HUES48 (cell line): Measurements from ENCODE around the gene HSD17B11.
"Not testable (repeated sequence)": the region's sequence is repeated elsewhere in the genome, so short reads cannot be mapped to it uniquely, and the experiment has no call there.

Experiments used
- H3K27ac ChIP-seq: one replicate; pipeline ENCODE4 v1.7.0; 2013; ENCODE audit warnings: low read depth, low read length, inconsistent platforms
- H3K27me3 ChIP-seq: 2 replicates; pipeline ENCODE4 v1.6.1; 2013; ENCODE audit warnings: mild to moderate bottlenecking, low read length; ENCODE audit not compliant: control insufficient read depth, insufficient read depth
- H3K36me3 ChIP-seq: 2 replicates; pipeline ENCODE4 v1.6.1; 2013; ENCODE audit warnings: low read length; ENCODE audit not compliant: control insufficient read depth, insufficient read depth
- H3K4me1 ChIP-seq: 2 replicates; pipeline ENCODE4 v1.6.1; 2013; ENCODE audit warnings: mild to moderate bottlenecking, low read length; ENCODE audit not compliant: control insufficient read depth, insufficient read depth
- H3K4me3 ChIP-seq: 2 replicates; pipeline ENCODE4 v1.5.1; 2013; ENCODE audit warnings: mild to moderate bottlenecking, low read depth, low read length
- H3K9ac ChIP-seq: 2 replicates; pipeline ENCODE4 v1.6.1; 2013; ENCODE audit warnings: mild to moderate bottlenecking, low read depth, low read length, moderate library complexity
- H3K9me3 ChIP-seq: 2 replicates; pipeline ENCODE4 v1.6.1; 2013; ENCODE audit warnings: low read length; ENCODE audit not compliant: control insufficient read depth, insufficient read depth

Gene HSD17B11

DNA sequence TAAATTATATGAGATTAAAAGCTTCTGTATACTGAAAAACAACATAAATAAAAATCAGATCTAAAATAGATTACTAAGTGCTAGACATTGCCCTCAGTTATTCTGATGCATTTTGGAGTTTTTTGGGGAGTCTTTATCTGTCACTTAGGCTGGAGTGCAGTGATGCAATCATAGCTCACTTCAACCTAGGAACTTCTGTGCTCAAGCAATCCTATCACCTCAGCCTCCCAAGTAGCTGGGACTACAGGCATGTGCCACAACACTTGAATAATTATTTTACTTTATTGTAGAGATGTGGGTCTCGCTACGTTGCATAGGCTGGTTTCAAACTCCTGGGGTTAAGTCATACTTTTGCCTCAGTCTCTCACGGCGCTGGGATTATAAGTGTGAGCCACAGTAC, 31.7 kb downstream of the HSD17B11 start:
- H3K4me1 ChIP-seq, result 0 out of 2 replicates have a peak, but pooled peaks cover 14% of the 10 kb centered on the region
- no peak overlapping the region for H3K4me3 ChIP-seq
- H3K9ac ChIP-seq, result no peak overlapping the region
- H3K36me3 ChIP-seq, result no peaks in the 10 kb centered on the region
- H3K27me3 ChIP-seq, result no peaks in the 10 kb centered on the region
- no peaks in the 10 kb centered on the region for H3K9me3 ChIP-seq
- H3K27ac ChIP-seq, result no peak overlapping the region

DNA sequence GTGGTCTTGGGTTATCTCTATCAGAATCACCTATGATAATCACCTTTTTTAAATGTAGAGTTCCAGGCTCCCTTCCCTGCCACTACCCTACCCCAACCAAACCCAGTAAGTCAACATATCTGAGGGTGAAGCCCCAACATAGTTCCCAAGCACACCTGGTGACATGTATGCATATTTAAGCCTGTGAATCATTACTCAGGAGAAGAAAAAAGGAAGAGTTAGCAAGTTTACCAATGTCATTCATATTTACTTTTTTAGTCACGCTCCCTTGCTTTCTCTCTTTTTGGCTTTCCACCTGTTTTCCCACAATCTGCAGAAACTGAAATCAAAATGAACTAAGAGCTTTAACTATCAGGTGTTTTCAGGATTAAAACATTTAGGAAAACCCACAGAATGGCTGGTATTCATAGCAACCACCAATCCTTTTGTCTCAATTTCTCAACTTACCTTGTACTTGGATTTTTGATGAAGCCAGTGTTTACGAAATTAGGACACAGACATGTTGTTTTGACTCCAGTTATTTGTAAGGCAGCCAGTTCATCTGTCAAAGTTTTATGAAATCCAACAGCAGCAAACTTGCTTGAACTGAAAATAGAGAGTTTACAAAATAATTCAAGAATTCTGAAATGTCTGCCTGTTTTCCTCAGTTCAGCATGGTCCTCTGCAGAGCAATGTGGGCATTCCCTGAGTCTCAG, 34.0 kb downstream of the HSD17B11 start:
- H3K4me1 ChIP-seq, result 0 out of 2 replicates have a peak, but pooled peaks cover 5% of the 10 kb centered on the region
- H3K9me3 ChIP-seq, result no peaks in the 10 kb centered on the region
- H3K27ac ChIP-seq, result peak overlapping the region; percentile 73
- H3K9ac ChIP-seq, result no peak overlapping the region
- no peak overlapping the region for H3K4me3 ChIP-seq
- H3K27me3 ChIP-seq, result no peaks in the 10 kb centered on the region
- H3K36me3 ChIP-seq, result no peaks in the 10 kb centered on the region

DNA sequence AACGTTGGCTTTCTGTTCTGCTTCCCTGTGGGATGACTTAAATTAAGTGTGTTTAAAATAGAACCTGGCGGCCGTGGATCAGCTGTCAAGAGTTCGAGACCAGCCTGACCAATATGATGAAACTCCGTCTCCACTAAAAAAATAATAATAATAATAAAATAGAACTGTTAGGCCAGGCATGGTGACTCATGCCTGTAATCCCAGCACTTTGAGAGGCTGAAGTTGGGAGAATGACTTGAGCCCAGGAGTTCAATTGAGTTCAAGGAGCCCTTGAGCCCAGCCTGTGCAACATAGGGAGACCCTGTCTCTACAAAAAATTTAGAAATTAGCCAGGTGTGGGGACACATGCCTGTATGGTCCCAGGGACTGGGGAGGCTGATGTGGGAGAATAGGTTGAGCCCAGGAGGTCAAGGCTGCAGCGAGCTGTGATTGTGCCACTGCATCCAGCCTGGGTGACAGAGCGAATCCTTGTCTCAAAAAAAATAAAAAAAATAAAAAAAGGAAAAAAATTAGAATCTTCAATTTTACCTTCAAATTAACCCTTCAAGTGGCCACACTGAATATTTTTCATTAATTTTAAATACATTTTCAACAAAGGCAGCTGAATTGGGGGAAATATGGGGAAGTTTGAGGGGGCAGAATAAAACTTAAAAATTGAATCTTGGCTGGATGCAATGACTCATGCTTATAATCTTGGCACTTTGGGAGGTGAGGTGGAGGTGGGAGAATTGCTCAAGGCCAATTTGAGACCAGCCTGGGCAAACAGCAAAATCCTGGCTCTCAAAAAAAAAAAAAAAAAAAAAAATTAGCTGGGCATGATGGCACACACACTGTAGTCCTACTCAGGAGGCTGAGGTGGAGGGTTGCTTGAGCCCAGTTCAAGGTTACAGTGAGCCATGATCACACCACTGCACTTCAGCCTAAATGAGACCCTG, 36.6 kb downstream of the HSD17B11 start:
- no peak overlapping the region for H3K27ac ChIP-seq

DNA sequence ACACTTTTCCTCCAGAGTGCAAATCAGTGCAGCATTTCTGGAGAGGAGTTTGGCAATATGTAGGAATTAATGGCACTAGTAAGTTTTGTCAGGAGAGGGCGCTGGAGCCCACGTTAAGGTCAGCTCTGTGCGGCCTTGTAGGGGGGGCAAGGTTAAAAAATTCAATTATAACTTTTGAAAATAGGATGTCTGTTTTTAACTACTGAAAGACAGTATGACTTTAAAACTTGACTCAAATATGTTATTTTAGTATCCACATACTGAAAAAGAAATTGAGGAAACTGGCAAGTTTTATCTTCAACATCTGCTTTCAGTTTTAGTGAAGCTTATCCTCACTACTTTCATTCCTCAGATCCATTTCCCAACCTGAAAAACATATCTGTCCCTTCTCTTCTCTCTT, 37.4 kb downstream of the HSD17B11 start:
- Histone ChIP-seq H3K4me1 (0 out of 2 replicates have a peak, but pooled peaks cover 5% of the 10 kb centered on the region), H3K36me3 (no peaks in the 10 kb centered on the region), H3K9ac (no peak overlapping the region), H3K27me3 (no peaks in the 10 kb centered on the region), H3K4me3 (no peak overlapping the region), H3K9me3 (no peaks in the 10 kb centered on the region), H3K27ac (no peak overlapping the region)

More for the DNA sequence above, 36.6 kb downstream of the HSD17B11 start:
- Histone ChIP-seq H3K27me3 (no peaks in the 10 kb centered on the region), H3K36me3 (no peaks in the 10 kb centered on the region), H3K9ac (no peak overlapping the region), H3K9me3 (no peaks in the 10 kb centered on the region), H3K4me3 (no peak overlapping the region), H3K4me1 (0 out of 2 replicates have a peak, but pooled peaks cover 5% of the 10 kb centered on the region)

DNA sequence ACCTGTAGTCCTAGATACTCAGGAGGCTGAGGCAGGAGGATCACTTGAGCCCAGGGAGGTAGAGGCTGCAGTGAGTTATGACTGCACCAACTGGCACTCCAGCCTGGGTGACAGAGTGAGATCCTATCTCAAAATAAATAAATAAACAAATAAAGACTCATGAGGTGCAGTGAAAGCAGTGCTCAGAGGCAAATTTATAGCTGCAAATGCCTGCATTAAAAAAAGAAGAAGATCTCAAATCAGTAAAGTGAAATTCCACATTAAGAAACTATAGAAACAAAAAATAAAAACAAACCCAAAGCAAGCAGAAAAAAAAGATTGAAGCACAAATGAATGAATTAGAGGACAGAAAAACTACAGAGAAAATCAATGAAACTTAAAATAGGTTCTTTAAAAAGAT, 45.8 kb downstream of the HSD17B11 start:
- Histone ChIP-seq H3K9me3 (no peaks in the 10 kb centered on the region), H3K27ac (no peak overlapping the region), H3K4me1 (no peaks in the 10 kb centered on the region), H3K9ac (no peak overlapping the region), H3K27me3 (no peaks in the 10 kb centered on the region), H3K36me3 (peaks cover 6% of the 10 kb centered on the region; the same call in 1 of the 2 replicates), H3K4me3 (no peak overlapping the region)

DNA sequence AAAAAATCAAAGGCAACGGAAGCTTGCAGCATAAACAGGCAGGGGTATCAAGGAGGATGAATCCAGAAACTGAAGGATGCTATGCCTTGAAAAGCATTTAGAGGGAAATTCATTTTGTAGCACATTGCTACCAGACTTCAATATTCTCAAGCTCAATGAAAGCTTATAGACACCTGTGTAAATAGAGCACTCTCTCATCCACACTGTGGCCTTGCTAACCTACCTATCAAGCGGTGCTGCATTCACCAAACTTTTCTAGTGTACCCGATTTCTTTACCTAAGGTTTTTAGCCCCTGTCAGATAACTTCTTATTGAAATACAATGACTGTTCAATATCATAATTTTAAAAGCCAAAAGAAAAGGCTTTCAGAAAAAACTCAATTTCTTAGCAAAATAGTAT, 48.1 kb downstream of the HSD17B11 start:
- peaks cover 6% of the 10 kb centered on the region; the same call in 1 of the 2 replicates for H3K36me3 ChIP-seq

DNA sequence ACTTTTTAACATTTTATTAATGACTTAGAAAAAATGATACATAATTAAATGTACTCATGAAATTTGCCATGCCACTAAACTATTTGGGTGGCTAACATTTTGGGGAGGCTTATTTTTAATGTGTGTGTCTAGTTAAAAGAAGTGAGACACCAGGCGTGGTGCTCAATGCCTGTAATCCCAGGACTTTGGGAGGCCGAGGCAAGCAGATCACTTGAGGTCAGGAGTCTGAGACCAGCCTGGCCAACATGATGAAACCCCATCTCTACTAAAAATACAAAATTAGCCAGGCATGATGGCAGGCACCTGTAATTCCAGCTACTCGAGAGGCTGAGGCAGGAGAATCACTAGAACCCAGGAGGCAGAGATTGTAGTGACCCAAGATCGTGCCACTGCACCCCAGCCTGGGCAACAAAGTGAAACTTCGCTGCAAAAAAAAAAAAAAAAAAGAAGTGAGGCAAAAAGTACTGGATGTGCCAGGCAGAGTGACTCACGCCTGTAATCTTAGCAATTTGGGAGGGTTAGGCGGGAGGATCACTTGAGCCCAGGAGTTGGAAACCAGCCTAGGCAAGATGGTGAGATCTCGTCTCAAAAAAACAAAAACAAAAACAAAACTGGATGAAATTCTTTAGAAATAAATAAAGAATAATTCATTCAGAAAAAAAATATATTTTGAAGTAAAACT, 48.9 kb downstream of the HSD17B11 start:
- not testable (repeated sequence) for H3K9ac ChIP-seq, H3K4me3 ChIP-seq, H3K27ac ChIP-seq, H3K27me3 ChIP-seq, H3K9me3 ChIP-seq, H3K4me1 ChIP-seq, H3K36me3 ChIP-seq

More for the DNA sequence above, 48.1 kb downstream of the HSD17B11 start:
- H3K4me3 ChIP-seq, result no peak overlapping the region
- H3K9ac ChIP-seq, result no peak overlapping the region
- H3K4me1 ChIP-seq, result no peaks in the 10 kb centered on the region
- H3K9me3 ChIP-seq, result no peaks in the 10 kb centered on the region
- no peak overlapping the region for H3K27ac ChIP-seq
- no peaks in the 10 kb centered on the region for H3K27me3 ChIP-seq

DNA sequence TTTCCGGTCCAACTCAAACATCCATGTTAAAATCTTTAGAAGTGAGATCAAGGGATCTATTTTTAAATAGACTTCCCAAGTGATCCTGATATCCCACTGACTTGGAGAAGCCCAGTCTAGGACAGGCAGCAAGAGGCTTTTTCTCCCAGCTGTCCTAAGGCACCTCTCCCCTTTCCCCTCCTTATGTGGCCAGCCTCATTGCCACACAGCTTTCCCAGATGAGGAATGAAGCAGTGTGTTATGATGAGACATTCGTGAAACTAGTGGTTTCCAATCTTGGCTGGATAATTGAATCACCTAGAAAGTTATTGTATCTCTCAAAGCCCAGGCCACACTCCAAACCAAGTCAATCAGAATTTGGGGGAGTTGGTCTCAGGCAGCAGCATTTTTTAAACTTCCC, 51.5 kb downstream of the HSD17B11 start:
- Histone ChIP-seq H3K9ac (no peak overlapping the region), H3K27ac (no peak overlapping the region), H3K9me3 (no peaks in the 10 kb centered on the region), H3K4me1 (no peaks in the 10 kb centered on the region), H3K4me3 (no peak overlapping the region), H3K27me3 (no peaks in the 10 kb centered on the region), H3K36me3 (0 out of 2 replicates have a peak, but pooled peaks cover 6% of the 10 kb centered on the region)

DNA sequence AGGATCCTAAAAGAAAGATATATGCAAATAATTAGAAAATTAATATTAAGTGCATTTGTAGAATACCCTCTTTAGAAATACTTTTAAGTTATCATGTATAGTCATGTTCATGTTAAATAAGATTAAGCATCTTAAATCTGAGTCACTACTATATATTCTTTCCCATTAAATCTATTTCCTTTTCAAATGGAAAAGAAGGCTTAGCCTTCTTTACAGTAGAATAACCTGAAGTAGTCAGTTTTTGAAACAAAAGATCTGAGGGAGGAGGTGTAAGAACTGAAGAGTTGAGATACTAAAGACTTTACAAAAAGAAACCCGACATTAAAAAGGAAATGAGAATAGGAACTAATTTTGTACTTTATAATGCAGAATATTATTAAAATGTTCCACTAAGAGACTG, 53.6 kb downstream of the HSD17B11 start:
- no peak overlapping the region for H3K4me3 ChIP-seq
- H3K4me1 ChIP-seq, result no peaks in the 10 kb centered on the region
- H3K9me3 ChIP-seq, result 0 out of 2 replicates have a peak, but pooled peaks cover 7% of the 10 kb centered on the region
- no peak overlapping the region for H3K9ac ChIP-seq
- 0 out of 2 replicates have a peak, but pooled peaks cover 6% of the 10 kb centered on the region for H3K36me3 ChIP-seq
- H3K27me3 ChIP-seq, result no peaks in the 10 kb centered on the region
- H3K27ac ChIP-seq, result no peak overlapping the region

DNA sequence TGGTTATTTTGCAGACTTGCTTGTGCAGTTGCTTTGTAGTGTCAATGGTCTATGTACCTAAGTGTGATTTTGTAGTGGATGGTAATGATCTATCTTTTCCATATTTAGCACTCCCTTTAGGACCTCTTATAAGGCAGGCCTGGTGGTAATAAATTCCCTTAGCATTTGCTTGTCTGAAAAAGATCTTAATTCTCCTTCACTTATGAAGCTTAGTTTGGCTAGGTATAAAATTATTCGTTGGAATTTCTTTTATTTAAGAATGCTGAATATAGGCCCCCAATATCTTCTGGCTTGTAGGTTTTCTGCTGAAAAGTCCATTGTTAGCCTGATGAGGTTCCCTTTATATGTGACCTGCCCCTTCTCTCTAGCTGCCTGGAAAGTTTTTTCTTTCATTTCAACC, 57.7 kb downstream of the HSD17B11 start:
- Histone ChIP-seq H3K4me3 (no peak overlapping the region), H3K36me3 (0 out of 2 replicates have a peak, but pooled peaks cover 3% of the 10 kb centered on the region), H3K4me1 (no peaks in the 10 kb centered on the region), H3K27ac (no peak overlapping the region), H3K9me3 (0 out of 2 replicates have a peak, but pooled peaks cover 7% of the 10 kb centered on the region), H3K27me3 (no peaks in the 10 kb centered on the region), H3K9ac (no peak overlapping the region)
